NCI-H460 (cell line): ENCODE data around the gene DOCK2. TPM values are rescaled to one million over a fixed set of nuclear protein-coding genes. Genes with fewer than 3 reads are reported as not detected.
"Not testable (repeated sequence)": the region's sequence is repeated elsewhere in the genome, so short reads cannot be mapped to it uniquely, and the experiment has no call there.

Experiments used
- DNase-seq: peaks from one replicate; pipeline ENCODE4 v3.0.0-alpha.2; 2016; ENCODE audit warnings: low read depth; ENCODE audit errors: extremely low read depth
- polyA plus RNA-seq: library from polyadenylated mRNA; depleted of rRNA; stranded (reverse); fragments of >200 nt; gene quantifications from 2 replicates; pipeline ENCODE4 v1.2.3, GENCODE V29; 2014; cell fraction: nucleus; rRNA removed
- total RNA-seq: library from RNA; depleted of rRNA; stranded (reverse); fragments of >200 nt; shearing (Covaris generic); gene quantifications from 2 replicates; pipeline ENCODE4 v1.2.3, GENCODE V29; 2014; rRNA removed

DOCK2 gene
- total RNA-seq, result 0.79 and 0.87 TPM in 2 replicates
- 0.26 and 0.28 TPM in 2 replicates for polyA plus RNA-seq

DNA sequence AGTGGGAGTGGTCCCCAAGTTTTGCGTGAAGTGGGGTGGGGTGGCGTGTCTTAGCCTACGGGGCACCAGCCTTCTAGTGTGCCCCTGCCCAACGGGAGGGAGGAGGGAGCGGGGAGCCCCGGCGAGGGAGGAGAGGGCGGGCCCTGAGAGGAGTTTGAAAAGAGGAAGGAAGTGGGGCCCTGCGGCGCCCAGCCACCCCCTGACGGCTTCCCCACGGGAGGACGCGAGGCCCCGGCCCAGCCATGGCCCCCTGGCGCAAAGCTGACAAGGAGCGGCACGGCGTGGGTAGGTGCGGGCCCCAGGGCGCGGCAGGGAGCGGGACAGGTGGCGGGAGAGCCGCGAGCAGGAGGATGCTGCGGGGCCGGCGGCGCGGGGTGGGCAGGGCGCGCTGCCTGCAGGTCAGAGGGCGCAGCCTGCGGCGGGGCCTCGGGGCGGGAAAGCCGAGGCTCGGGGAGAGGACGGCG, at the start of gene DOCK2:
DOCK2 (plus strand) TSS at position 191 of the 464 bp plus-strand sequence; CDS start at position 243, 52 bp downstream.
- no peak for DNase-seq

DNA sequence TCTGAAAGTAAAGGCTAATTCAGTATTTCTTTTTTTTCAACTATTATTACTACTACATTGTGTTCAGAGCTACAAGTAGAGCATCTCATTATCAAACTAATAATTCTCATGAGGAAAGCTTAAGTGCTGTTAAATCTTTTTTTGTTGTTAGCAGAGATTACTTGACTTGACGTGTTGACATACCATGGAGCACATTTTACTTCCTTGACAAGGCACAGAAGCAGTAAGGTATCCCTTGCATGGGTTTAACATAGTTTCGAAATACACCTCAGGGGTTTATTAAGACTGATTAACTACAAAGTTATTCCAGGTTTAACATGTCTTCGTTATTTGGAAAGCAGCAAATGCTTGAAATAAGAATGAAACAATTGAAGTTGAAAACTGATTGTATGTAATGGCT, 46.5 kb upstream of the DOCK2 start:
- DNase-seq, result no peak

DNA sequence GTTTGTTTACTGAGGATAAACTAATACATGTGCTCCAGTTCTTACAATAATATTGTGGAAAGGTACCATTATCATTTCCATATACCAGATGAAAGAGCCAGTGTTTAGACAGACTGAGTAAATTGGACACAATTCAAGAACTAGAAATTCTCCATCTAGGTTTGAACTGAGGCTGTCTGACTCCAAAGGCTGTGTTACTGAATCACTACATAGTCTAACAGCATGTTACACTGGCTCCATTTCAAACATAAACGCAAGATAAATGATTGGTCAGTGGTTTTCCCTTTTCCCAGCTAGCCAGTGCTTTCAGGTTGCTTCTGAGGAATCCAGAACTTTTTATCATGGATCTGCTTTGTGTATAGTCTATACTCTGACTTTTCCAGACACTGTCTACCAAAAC, 45.4 kb upstream of the DOCK2 start:
- DNase-seq, result no peak

DNA sequence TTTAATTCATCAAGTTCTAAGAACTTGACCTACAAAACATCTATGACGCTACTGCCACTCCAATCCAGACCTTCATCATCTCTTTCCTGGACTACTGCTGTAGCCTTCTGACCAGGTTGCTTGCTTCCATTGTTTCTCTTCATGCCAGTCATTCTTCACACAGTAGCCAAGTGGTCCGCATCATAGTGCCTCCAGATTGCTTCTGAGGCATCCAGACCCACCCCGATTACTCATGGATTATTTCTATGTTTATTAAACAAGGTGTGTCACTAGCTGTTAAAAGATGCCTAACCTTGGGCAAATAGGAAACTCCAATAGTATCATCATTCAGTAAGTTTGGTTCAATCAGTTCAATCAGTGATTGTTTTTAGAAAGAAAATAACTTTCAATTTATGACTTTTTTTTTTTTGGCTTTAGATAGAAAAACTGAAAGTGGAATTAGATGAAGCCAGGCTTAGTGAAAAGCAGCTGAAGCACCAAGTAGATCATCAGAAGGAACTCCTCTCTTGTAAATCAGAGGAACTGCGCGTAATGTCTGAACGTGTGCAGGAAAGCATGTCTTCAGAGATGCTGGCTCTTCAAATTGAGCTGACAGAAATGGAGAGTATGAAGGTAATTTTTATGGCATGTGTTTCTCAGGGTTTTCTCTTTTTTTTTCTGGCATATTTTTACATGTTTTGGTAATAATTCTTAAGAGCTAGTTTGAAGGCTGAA, 44.0 kb upstream of the DOCK2 start:
- no peak for DNase-seq

DNA sequence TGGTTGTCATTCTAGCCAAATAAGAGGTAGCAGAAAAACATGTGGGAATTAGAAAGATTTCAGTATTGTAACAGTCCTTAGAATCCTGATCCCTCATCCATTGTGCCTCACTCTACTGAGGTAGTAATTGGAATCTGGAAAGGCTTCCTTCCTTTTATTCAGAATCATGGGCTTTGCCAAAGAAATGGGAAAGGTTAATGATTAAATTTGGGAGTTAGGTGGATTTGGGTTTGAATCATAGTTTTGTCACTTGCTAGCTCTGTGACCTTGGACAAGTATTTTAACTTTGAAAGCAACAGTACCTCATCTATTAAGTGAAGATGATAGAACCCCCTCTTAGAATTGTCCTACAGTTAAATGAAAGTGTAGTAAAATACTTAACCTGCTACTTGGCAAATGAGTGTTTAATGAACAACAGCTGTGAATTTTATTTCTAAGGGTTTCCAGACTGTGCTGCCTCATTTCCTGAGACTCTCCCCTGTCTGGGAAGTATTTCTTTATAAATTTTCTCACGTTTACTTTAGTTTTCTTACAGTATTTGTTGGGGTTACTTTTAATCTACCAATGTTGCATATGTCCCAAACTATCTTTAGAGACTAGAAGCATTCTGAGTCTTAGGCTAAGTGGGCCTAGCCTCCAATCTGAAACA, 41.8 kb upstream of the DOCK2 start:
- DNase-seq, result no peak

DNA sequence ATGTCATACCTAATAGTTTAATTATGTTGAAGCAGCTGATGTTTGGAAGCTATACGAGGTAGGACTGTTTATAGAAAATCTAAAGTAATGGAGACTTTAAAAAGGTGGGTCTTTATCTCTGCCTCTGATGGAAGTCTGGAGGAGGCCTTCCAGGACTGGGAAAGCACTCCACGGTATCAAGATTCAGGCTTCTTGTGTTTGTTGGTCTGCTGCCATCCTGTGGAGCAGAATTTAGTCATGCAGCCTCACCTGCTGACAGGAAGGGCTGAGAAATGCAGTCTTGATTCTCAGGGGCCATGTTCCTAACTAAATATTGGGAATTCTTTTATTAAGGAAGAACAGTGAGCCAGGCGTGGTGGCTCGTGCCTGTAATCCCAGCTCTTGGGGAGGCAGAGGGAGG, 37.6 kb upstream of the DOCK2 start:
- no peak for DNase-seq

DNA sequence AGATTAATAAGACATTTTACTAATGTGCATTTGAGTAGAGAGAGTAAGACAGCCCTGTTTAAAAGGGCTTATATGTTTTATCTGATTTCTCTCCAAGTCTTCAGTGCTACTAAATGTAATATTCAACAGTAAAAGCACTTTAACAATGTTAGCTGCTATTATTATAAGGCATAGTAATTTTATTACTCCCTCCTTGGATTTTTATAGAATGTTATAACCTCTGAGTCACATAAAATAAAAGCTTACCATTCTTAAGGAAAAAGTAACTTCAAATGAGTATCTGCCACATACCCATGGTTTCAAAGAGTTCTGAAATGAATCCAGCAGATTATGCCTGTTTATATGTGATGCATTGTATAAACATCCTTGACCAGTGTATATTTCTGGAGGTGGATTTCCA, 34.5 kb upstream of the DOCK2 start:
- DNase-seq, result no peak

DNA sequence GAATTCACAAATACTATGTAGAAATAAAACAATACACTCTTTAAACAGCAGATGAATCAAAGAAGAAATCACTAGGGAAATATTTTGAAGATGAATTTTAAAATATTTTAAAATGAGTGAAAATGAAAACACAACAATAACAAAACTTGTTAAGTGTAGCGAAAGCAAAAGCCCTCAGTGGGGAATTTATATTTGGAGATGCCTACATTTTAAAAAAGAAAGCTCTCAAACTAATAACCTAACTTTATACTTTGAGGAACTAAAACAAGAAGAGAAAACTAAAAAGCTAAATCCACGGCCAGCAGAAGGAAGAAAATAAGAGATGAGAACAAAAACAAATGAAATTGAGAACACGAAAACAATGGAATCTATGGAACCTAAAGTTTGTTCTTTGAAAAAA, 30.8 kb upstream of the DOCK2 start:
- no peak for DNase-seq

DNA sequence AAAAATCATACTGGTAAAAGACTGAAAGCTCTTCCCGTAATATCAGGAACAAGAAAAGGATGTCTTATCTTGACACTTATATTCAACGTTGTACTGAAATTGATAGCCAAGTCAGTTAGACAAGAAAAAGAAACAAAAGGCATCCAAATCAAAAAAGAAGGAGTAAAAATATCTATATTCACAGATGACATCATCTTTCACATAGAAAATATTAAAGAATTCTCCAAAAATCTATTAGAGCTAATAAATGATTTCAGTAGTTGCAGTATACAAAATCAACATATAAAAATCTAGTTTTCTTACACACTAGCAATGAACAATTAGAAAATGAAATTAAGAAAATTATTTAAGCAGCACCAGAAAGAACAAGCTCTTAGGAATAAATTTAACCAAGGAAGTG, 29.2 kb upstream of the DOCK2 start:
- no peak for DNase-seq

DNA sequence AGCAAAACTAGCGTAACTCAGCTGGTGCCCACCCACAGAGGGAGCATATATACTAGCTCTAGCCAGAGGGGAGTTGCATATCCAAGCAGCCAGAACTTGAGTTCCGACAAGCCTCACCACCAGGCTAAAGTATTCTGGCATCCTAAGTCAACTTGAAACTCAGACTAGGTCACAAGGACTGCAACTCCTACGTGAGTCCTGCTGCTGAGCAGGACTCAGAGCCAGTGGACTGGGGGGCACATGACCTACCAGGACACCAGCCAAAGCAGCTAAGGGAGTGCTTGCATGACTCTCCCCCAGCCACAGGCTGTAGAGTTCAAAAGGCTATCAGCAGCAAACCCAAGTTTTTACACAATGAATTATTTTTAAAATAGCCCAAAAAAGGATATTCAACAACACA, 27.4 kb upstream of the DOCK2 start:
- no peak for DNase-seq

DNA sequence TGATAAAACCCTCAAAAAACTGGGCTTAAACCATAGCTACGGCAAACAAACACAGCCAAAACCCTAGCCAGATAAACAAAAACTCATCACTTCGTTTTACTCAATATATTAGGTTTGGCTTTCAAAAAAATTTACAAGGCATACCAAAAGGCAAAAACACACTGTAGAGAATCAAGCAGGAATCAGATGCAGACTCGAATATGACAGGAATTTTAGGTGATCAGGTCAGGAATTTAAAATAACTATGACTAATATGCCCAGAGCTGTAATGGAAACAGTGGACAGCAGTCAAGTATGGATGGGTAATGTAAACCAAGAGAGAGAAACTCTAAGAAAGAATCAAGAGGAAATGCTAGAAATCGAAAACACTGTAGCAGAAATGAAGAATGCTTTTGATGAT, 26.5 kb upstream of the DOCK2 start:
- no peak for DNase-seq

DNA sequence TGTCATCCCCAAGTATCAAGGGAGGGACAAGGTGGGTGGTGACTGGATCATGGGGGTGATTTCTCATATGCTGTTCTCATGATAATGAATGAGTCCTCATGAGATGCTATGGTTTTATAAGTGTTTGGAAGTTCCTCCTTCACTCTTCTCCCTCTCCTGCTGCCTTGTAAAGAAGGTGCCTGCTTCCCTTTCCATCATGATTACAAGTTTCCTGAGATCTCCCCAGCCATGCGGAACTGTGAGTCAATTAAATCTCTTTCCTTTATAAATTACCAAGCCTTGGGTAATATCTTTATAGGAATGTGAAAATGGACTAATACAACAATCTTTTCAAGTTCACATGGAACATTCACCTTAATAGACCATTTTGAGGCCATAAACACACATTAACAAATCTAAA, 21.5 kb upstream of the DOCK2 start:
- no peak for DNase-seq

DNA sequence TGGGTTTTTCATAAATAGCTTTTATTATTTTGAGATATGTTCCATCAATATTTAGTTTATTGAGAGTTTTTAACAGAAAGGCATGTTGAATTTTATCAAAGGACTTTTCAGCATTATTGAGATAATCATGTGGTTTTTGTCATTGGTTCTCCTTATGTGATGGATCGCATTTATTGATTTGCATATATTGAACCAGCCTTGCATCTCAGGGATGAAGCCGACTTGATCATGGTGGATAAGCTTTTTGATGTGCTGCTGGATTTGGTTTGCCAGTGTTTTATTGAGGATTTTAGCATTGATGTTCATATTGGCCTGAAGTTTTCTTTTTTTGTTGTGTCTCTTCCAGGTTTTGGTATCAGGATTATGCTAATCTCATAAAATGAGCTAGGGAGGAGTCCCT, 12.8 kb upstream of the DOCK2 start:
- DNase-seq, result not testable (repeated sequence)

DNA sequence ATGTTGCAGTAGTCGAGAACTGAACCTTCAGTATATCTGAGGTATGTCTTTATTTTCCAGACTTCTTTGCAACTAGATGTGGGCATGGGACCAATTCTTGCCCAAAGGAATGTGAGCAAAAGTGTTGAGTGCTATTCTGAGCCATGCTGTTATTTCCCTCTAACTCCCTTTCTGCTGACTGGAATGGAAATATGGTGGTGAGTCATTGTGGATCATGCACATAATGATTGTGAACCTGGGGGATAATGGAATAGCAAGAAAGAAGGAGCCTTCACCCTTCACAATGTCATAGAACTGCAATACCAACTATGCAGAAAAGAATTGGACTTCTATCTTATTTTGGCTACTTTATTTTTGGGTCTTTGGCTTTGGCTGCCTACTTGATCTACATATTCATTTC, 10.3 kb upstream of the DOCK2 start:
- DNase-seq, result no peak

DNA sequence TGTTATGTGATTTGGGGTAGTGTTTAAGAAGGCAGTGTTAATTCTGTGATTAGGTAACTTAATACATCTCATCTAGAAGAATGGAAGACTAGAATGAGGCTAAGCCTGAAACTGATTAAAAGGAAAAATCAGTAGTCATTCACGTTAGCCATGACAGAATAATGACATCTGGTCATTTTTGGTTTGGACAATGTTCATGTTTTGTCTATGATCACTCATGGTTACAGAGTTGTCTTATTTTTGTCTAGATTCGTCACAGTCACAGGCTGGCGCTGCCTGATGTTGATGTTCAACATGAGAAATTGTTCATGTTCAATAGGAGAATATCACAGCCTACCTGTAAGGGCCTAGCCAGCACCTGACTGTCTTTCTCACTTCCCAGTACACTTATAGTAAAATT, 9.5 kb upstream of the DOCK2 start:
- DNase-seq, result no peak

DNA sequence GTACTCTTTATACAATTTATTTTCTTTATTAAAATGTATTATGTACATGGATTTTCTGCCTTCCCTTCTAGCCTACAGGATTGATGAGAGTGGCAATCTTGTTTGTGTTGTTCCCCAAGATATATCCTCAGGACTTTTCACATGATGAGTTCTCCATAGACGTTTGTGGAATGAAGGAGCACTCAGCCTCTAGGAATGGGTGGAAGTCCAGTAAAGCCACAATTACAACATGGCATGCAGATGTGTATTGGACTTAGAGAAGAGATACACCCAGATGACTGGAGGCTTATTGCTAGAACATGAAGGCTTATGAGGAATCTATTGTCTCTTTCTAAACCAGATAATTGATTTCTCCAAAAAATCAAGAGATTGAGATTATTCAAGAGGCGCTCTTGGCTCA, 8.2 kb upstream of the DOCK2 start:
- DNase-seq, result no peak

DNA sequence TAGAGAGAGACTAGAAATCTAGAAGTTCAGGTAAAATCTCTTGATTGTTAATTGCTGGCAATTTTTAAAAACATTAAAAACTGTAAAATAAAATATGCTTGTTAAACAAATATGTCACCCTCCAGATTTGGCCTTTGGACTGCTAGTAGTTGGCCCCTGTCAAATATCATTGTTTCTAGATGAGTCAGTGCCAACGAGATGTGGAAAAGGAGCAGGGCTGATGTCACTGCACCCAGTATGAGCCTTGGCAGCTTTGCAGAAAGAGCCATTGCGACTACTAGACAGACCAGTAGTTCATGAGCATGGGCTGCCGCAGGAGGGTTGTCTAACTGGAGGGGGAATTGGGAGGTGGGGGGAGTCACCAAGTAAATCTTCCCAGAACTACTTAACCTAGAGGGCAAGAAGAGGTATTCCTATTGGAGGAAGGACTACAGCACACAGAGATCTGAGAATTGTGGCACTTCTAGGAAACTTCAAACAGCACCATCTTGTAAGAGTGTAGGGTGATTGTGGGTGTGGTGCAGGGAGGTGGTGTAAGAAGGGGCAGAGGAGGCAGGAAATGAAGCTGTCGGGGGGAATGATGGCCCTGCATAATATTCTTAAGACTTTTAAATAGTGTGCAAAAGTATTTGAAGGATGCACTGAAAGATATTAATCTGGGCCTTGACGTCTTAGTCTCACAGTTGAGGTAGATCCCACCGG, 7.1 kb upstream of the DOCK2 start:
- no peak for DNase-seq

DNA sequence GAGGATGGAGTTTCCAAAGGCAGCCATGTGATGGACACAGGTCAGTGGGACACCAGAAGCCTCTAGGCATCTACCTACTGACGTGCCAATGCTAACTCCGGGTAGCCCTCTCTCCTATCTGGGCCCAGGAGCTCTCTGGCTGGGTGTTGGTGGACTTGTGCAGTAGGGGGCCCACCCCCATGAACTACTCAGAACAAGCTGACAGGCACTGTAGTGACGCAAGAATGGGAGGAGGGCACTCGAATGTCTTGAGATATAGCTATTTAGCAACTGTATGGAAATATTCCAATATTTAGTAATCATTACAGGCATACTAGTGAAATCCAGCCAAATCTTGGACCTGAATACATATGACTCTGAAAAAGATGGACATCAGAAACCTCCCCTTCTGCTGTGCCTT, 5.7 kb upstream of the DOCK2 start:
- DNase-seq, result no peak

DNA sequence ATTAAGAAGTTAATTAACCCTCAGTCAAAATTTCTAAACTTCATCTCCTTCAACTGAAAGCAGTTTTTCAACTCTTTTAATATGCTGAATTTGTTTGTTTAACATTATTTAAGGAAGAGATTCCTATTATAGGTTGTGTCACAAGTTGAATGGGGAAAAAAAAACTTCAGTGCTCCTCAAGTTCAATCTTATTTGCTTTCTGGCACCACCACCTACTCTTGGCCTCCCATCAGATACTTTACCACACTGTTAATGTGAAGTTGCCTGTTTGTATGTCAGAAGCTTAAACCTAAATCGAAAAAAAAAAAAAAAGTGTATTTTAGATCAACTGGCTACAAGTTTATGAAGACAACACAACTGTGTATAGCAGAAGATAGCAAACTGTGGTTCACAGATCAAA, 4.1 kb upstream of the DOCK2 start:
- no peak for DNase-seq

DNA sequence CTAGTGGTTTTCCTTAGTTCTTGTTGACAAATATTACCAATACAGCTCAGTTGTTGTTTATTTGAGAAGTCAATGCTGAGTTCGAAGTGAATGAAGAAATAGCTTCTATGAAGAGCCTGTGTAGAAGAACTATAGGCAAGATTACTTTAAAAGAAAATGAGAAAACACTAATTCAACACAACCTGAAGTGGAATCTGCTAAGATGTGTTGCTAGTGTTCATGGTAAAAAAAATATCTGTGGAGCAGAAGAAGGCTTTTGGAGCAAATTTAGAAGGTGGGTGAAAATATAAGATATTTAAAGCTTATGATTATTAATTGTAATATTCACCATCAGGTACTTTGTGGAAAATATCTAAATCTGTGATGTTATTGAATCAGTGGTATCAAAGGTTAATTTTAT, 2.5 kb upstream of the DOCK2 start:
- DNase-seq, result no peak

DNA sequence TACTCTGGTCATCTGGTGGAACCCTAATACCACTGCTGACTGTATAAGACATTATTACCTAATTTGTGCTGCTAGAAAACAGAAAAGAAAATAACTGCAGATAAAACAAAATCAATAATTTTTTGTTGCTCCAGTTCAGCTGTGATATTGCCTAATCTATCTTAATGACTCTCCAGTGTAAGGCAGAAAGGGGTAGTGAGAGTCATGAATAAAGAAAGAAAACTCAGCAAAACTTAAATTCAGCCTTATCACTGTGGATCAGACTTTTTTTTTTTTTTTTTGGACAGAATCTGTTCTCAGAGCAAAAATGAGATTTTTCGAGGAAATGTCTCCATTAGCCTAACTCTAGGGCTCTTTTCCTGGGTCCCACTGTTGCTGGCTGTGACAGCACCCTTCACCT, 1.1 kb upstream of the DOCK2 start:
- DNase-seq, result no peak
